GM10248 (cell line): Measurements from ENCODE around the gene SPATS1.

Experiments
- CTCF ChIA-PET: fragments of 300-600 bp; sonication (Branson Sonifier 250); formaldehyde crosslinking; extraction: SDS; loops from one replicate; lab custom pipeline; 2021; ENCODE audit warnings: antibody characterized with exemption; lab: Yijun Ruan, JAX
- POLR2A ChIA-PET: fragments of 350-650 bp; sonication (Branson Sonifier 250); formaldehyde crosslinking; extraction: SDS; loops from one replicate; lab custom pipeline; 2020; ENCODE audit warnings: antibody characterized with exemption; lab: Yijun Ruan, JAX
- DNase-seq: peaks from one replicate; pipeline ENCODE4 v3.0.0; 2012; ENCODE audit errors: extremely low spot score
- CTCF ChIP-seq: IDR thresholded peaks from 2 replicates; pipeline ENCODE4 v1.5.1; 2012; ENCODE audit warnings: mild to moderate bottlenecking, low read depth; ENCODE audit errors: extremely low read depth, missing control alignments, control extremely low read depth

Gene SPATS1

GRCh38 chr6:44377484-44377883 lies 35.0 kb downstream of the SPATS1 start:
- CTCF ChIA-PET: no interaction called here

GRCh38 chr6:44377971-44378370 lies 35.5 kb downstream of the SPATS1 start:
- DNase-seq: no peak
- TF ChIP-seq CTCF: no peak
- ChIA-PET POLR2A (no interaction called here), CTCF (no interaction called here)

More at GRCh38 chr6:44377484-44377883, 35.0 kb downstream of the SPATS1 start:
- no peak for DNase-seq
- no peak for TF ChIP-seq CTCF
- POLR2A ChIA-PET: no interaction called here

- DNase-seq: no peak
- ChIA-PET POLR2A (no interaction called here), CTCF (no interaction called here)
- no peak for TF ChIP-seq CTCF
These were observed 39.3 kb downstream of the SPATS1 start for GRCh38 chr6:44381739-44382138.

- CTCF ChIA-PET: interaction anchor here (1.1 to 2.2 kb wide), 4 partner anchors 11 to 119 kb away, joined by 4 to 9 read pairs (median 5); partner anchors contain the start of gene AARS2
- POLR2A ChIA-PET: no interaction called here
- no peak for TF ChIP-seq CTCF
- no peak for DNase-seq
These were observed 44.0 kb downstream of the SPATS1 start for GRCh38 chr6:44386364-44386928.

GRCh38 chr6:44386929-44387345 lies 44.5 kb downstream of the SPATS1 start:
- POLR2A ChIA-PET: interaction anchor here (0.7 to 1.1 kb wide), 2 partner anchors 12 to 130 kb away, joined by 3 to 4 read pairs; no protein-coding TSS in a partner anchor
- DNase-seq: no peak
- CTCF ChIA-PET: interaction anchor here (1.1 to 2.2 kb wide), 5 partner anchors 10 to 119 kb away, joined by 4 to 9 read pairs (median 4); partner anchors contain the start of gene AARS2
- TF ChIP-seq CTCF: no peak

GRCh38 chr6:44387346-44388134 lies 45.1 kb downstream of the SPATS1 start, which contains the start of gene CDC5L:
Gene CDC5L (plus strand): TSS chr6:44387706. CDS start chr6:44387824, 118 bp downstream.
- POLR2A ChIA-PET: interaction anchor here (0.6 to 1.1 kb wide), 4 partner anchors 12 to 991 kb away, joined by 3 to 4 read pairs (median 4); partner anchors contain the start of gene SLC29A1
- TF ChIP-seq CTCF: no peak
- CTCF ChIA-PET: interaction anchor here (1.5 to 2.2 kb wide), 3 partner anchors 10 to 75 kb away, joined by 4 to 9 read pairs (median 6); partner anchors contain the start of gene AARS2

More at GRCh38 chr6:44387346-44388134, 45.1 kb downstream of the SPATS1 start, which contains the start of gene CDC5L:
- peak; percentile 98 for DNase-seq
